Measurements from ENCODE around the gene MRFAP1L1.

MRFAP1L1 gene

GRCh38 chr4:6732441-6733357, 23.0 kb upstream of the MRFAP1L1 start:
- no peak for TF ChIP-seq CTCF (conservative IDR thresholded peaks at IDR 0.05; ENCODE audit: low read depth, low read length)
- no peak overlapping the region for H2AFZ ChIP-seq (ENCODE audit: low read depth)
- no peak overlapping the region for H3K9ac ChIP-seq
- no peaks in the 10 kb centered on the region for H4K20me1 ChIP-seq (ENCODE audit: insufficient read depth)
- H3K36me3 ChIP-seq (ENCODE audit: insufficient read depth) = no peaks in the 10 kb centered on the region
- H3K4me2 ChIP-seq = no peak overlapping the region
- H3K27me3 ChIP-seq (ENCODE audit: insufficient read depth, low read depth) = no peaks in the 10 kb centered on the region
- H3K4me3 ChIP-seq (IDR thresholded peaks at IDR 0.05; ENCODE audit: insufficient read depth, low read depth, low read length) = no peak overlapping the region
- no peak overlapping the region for H3K27ac ChIP-seq
- H3K79me2 ChIP-seq (ENCODE audit: insufficient read depth, low read depth) = no peaks in the 10 kb centered on the region
- no peaks in the 10 kb centered on the region for H3K4me1 ChIP-seq (ENCODE audit: low read depth, poor library complexity, severe bottlenecking)

- Histone ChIP-seq H4K20me1 (ENCODE audit: insufficient read depth) (no peaks in the 10 kb centered on the region), H3K4me1 (ENCODE audit: low read depth, poor library complexity, severe bottlenecking) (no peaks in the 10 kb centered on the region), H3K4me2 (no peak overlapping the region), H3K36me3 (ENCODE audit: insufficient read depth) (no peaks in the 10 kb centered on the region), H3K27me3 (ENCODE audit: insufficient read depth, low read depth) (no peaks in the 10 kb centered on the region), H2AFZ (ENCODE audit: low read depth) (no peak overlapping the region), H3K79me2 (ENCODE audit: insufficient read depth, low read depth) (no peaks in the 10 kb centered on the region), H3K4me3 (IDR thresholded peaks at IDR 0.05; ENCODE audit: insufficient read depth, low read depth, low read length) (no peak overlapping the region), H3K27ac (no peak overlapping the region), H3K9ac (no peak overlapping the region)
- no peak for TF ChIP-seq CTCF (conservative IDR thresholded peaks at IDR 0.05; ENCODE audit: low read depth, low read length)
Measured at GRCh38 chr4:6731780-6732179, 22.1 kb upstream of the MRFAP1L1 start.

- Histone ChIP-seq H3K4me3 (IDR thresholded peaks at IDR 0.05; ENCODE audit: insufficient read depth, low read depth, low read length) (no peak overlapping the region), H3K27ac (no peak overlapping the region), H3K79me2 (ENCODE audit: insufficient read depth, low read depth) (no peaks in the 10 kb centered on the region), H3K9ac (no peak overlapping the region), H3K4me2 (no peak overlapping the region), H3K36me3 (ENCODE audit: insufficient read depth) (no peaks in the 10 kb centered on the region), H3K27me3 (ENCODE audit: insufficient read depth, low read depth) (no peaks in the 10 kb centered on the region), H2AFZ (ENCODE audit: low read depth) (no peak overlapping the region), H3K4me1 (ENCODE audit: low read depth, poor library complexity, severe bottlenecking) (no peaks in the 10 kb centered on the region), H4K20me1 (ENCODE audit: insufficient read depth) (no peaks in the 10 kb centered on the region)
- no peak for TF ChIP-seq CTCF (conservative IDR thresholded peaks at IDR 0.05; ENCODE audit: low read depth, low read length)
Measured at GRCh38 chr4:6731318-6731675, 21.6 kb upstream of the MRFAP1L1 start.

GRCh38 chr4:6730603-6731317, 21.1 kb upstream of the MRFAP1L1 start:
- H3K4me3 ChIP-seq (IDR thresholded peaks at IDR 0.05; ENCODE audit: insufficient read depth, low read depth, low read length) = no peak overlapping the region
- no peaks in the 10 kb centered on the region for H3K36me3 ChIP-seq (ENCODE audit: insufficient read depth)
- no peak overlapping the region for H3K9ac ChIP-seq
- H3K4me2 ChIP-seq = no peak overlapping the region
- no peaks in the 10 kb centered on the region for H4K20me1 ChIP-seq (ENCODE audit: insufficient read depth)
- no peaks in the 10 kb centered on the region for H3K27me3 ChIP-seq (ENCODE audit: insufficient read depth, low read depth)
- no peak overlapping the region for H2AFZ ChIP-seq (ENCODE audit: low read depth)
- no peaks in the 10 kb centered on the region for H3K4me1 ChIP-seq (ENCODE audit: low read depth, poor library complexity, severe bottlenecking)
- H3K79me2 ChIP-seq (ENCODE audit: insufficient read depth, low read depth) = no peaks in the 10 kb centered on the region
- no peak overlapping the region for H3K27ac ChIP-seq
- TF ChIP-seq CTCF (conservative IDR thresholded peaks at IDR 0.05; ENCODE audit: low read depth, low read length) = no peak
